HG02938 (cell line): ENCODE data around the gene CLIC1.

Source experiments
- ATAC-seq: cut with Tn5 transposase; IDR thresholded peaks from one replicate; pipeline ENCODE4 v1.9.1; 2021; ENCODE audit warnings: mild to moderate bottlenecking, moderate library complexity; ENCODE audit not compliant: unreplicated experiment

Gene CLIC1

DNA sequence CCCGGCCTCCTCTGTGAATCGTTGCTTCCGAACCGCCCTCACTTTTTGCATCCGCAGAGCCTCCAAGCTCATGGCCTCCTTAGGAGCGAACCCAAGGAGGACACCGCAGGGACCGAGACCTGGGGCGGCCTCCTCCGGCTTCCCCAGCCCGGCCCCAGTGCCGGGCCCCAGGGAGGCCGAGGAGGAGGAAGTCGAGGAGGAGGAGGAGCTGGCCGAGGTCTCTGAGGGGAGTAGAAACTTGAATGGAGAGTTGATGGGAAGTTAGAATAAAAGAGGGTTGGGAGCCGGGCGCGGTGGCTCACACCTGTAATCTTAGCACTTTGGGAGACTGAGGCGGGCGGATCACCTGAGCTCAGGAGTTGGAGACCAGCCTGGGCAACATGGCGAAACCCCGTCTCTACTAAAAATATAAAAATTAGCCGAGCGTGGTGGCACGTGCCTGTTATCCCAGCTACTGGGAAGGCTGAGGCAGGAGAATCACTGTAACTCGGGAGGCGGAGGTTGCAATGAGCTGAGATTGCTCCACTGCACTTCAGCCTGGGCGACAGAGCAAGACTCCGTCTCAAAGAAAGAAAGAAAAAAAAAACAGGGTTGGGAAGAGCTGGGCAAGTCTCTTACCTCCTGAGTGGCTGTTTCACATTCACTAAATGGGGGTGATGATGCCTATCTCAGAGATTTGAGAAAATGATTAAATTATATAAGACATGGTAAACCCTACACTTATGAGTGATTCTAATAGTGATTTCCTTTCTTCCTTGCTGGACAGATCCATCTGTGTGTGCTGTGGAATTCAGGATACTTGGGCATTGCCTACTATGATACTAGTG is 4.3 kb upstream of the CLIC1 start:
- ATAC-seq: no peak

DNA sequence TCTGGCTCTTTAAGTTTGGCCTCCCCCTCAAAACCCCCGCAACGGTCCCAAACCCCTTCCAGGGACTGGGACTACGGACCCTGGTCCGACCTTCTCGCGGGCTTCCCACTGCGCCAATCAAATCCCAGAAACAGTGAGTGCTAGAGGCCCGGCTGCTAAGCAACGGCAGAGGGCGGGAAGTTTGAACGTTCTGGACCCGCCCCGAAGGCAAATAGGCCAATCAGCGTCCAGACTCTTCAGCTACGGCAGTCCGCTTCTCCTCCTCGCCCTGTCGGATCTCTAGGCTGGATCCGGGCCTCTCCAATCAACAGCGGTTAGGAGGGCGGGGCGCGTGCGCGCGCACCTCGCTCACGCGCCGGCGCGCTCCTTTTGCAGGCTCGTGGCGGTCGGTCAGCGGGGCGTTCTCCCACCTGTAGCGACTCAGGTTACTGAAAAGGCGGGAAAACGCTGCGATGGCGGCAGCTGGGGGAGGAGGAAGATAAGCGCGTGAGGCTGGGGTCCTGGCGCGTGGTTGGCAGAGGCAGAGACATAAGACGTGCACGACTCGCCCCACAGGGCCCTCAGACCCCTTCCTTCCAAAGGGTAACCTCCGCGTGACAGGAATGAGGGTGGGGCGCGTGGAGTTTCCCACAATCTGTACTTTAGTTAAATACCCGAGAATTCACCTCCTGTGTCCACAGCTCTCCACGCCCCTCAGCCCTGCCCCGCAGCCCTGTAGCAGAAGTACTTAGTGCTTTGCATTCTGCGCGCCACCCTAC is 3.5 kb upstream of the CLIC1 start, which contains the start of gene MSH5:
TSS of gene MSH5 (plus strand) at position 367 of the 758 bp plus-strand sequence. CDS start 462 bp downstream, outside the sequence.
- peak; percentile 68 for ATAC-seq

DNA sequence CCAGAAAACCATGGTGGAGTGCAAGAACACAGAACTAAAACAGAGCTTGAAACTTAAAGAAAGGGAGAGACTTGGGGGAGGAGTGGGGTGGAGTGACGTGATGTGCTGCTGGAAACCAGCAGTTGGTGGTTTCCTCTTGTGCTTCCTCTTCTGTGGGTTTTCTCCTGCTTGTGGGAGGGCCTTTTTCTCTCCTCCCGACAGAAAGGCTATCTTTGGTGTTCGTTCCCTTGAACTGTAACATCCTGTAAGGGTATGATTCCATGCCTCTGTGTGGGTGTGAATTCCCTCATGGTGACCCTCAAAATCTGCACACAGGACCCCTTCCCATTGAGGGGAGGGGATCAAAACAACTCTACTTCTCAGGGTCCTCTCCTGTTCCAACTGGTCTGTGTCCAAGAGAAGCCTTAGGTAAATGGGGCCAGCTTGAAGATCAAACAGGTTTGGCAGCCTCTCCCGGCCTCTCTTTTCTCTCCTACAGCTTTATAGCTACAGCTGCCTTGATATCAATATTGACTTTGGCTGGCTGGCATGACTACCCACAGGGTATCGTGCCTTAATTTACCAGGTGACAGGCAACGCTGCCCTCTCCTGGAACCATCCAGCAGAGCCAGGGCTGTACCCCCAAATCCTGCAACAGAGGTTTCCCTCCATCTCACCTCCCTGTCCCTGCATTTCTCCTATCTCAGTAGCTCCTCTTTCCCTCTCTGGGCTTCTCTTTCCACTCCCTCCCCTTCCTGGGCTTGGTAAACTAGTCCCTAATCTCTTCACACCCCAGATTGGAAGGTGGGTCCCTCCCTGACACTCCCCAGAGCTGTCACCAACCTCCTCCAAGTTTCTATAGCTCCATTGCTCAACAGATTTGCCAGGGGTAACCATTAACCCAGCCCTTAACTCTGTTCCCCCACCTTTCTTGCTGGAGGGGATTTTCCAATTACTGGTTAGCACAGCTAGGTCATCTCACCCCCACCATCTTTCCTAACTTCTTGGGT is 2.0 kb upstream of the CLIC1 start:
- ATAC-seq: no peak

DNA sequence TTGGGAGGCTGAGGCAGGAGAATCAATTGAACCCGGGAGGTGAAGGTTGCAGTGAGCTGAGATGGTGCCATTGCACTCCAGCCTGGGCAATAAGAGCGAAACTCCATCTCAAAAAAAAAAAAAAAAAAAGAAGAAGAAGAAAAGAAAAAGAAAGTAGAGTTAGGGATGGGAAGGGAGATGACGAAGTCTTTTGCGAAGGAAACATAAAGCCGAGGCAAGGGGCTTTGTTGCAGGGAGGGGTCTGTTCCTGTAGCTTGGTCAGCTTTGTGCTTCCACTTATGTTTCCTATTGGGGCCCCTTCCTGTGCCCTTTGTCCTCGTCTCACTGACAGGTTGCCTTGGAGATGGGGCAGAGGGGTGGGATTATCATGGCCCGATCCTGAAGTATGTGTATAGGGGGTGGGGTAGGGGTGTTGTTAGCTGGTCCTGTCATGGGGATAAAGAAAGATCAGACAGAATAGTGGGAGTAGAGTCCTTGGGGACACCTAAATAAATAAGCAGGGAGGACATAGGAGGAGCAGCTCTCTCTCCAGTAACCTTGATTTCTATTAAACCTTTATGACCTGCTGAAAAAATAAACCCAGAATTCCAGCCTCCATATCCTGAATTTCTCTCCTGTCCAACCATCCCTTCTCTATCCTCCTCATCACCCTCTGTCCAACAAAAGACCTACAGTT is 1.1 kb upstream of the CLIC1 start:
- ATAC-seq: no peak

DNA sequence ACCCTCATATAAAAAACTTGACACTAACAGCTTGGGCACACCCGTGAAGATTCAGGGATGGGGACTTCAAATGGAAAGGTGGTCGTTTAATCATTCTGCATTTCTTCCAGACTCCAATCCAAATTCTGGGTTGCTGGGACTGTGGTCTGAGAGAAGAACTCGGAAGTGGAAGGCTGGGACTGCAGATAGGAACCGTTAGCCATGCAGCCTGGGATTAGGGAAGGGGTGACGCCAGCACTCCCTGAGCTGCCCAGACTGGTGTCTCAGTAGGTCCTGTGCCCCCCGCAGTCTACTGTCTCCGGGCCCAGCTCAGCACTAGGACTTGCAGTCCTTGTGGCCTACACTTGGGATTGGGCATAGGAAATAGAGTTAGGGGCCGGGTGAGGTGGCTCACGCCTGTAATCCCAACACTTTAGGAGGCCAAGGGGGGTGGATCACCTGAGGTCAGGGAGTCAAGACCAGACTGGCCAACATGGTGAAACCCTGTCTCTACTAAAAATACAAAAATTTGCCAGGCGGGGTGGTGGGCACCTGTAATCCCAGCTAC is 511 bp upstream of the CLIC1 start:
- no peak for ATAC-seq

GRCh38 chr6:31734821-31735406 is 1.4 kb downstream of the CLIC1 start:
- no peak for ATAC-seq

DNA sequence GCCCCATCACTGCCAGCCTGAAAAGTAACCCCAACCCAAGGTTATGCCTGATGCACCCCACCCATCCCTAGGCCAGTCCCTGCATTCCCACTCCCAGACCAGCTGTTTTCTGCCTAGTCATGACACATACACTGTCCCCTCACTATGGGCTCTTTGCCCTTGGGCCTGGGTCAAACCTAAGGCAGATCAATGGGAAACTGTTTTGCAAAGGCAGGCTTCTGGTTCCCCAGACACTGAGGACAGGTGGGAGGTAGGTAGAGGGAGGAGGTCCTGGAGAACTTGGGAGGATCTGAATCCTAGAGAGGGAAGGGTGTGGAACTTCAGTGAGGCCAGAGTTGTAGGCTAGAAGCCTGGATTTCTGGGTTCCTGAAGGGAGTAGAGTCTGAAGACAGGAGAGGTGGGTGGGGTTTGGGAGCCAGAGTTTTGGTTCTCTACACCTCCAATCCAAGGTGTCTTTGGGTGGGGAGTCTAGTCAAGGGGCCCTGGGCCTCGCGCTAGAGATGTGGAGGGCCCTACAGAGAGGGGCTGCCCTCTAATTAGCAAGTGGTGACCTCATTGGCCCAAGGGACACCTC is 2.0 kb downstream of the CLIC1 start:
- no peak for ATAC-seq

DNA sequence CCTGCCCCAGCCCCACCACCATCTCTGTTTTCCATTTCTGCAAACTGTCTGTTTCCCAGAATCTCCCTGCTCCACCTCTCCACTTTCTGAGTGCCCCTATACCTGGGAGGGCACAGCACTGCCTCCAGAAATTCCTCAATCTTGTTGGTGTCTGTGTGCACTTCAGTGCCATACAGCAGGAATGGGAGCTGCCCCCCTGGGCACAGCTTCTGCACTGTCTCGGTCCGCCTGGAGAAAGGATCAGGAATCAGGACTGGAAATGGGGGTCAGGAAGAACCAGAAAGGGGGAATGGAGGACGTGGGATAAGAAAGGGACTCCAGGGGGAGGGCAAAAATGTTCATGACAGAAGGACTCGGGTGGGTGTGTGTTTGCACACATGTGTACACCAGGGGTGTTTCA is 2.6 kb downstream of the CLIC1 start:
- ATAC-seq: no peak

GRCh38 chr6:31732029-31732428 is 4.3 kb downstream of the CLIC1 start:
- ATAC-seq: no peak

DNA sequence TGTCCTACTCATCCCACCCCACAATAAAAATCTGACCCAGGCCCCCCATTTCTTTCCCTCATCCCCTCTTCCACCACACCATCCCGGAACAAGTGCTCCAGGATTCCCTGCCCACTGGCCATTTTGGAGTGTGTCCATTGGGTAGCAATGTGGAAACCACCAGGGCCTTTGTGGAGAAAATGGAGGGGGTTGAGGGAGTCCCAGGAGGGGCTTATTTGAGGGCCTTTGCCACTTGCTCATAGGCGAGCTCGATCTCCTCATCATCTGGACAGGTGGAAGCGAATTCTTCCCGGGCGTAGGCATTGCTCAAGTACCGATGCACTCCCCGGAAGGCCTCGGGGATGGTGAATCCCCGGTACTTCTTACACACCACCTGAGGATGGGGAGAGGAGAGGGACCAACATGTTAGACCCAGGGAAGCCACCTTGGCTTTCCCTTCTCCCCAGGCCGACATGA is 5.7 kb downstream of the CLIC1 start:
- ATAC-seq: no peak

DNA sequence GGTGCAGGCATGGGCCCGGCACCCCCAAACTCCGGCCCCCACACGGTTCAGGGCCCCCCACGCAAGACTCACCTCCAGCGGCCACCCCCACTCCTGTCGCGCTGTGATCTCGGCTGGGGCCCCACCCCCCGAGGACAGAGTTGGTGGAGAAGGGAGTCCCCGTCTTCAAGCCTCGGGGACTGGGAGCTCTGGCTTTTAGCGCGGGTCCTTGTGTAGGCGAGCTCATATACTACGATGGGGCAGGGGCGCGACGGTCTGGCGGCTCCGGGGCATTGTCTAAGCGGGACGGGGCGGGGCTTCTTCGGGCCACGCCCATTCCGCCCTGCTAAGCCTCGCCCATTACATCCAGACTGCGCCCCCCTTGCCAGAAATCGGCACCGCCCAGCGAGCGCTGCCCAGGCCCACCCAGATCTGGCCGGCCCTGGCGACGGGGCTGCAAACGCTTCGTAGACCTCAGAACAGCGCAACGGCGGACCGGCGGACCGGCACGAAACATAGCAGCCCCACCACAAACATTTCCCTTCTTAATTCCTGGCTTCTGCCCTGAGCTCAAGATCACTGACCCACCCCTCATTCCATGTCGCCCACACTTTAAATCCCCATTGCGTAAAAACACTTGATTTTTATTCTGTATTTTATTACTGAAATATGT is 6.2 kb downstream of the CLIC1 start:
- ATAC-seq: peak; percentile 29

DNA sequence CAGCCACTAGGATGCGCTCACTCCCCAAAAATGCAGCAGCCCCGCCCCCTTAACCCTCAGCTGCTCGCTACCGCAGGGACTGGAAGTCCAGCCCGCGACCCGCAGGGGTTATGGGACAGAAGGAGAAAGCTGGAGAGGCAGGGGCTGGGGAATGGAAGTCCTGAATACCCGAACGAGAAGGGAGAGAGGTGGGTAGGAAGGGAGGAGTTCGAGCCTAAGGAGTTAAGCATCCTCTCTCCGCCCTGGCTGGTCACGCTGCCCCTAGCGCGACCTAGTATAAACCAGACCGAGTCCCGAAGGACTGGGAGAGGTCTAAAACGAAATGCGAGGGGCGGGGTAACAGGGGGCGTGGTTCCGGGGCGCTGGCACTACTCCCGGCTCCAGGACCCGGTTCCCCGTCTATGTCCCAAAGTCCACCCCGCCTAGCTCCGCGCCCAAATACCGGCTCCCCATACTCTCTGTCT is 6.8 kb downstream of the CLIC1 start:
- ATAC-seq: peak; percentile 45

DNA sequence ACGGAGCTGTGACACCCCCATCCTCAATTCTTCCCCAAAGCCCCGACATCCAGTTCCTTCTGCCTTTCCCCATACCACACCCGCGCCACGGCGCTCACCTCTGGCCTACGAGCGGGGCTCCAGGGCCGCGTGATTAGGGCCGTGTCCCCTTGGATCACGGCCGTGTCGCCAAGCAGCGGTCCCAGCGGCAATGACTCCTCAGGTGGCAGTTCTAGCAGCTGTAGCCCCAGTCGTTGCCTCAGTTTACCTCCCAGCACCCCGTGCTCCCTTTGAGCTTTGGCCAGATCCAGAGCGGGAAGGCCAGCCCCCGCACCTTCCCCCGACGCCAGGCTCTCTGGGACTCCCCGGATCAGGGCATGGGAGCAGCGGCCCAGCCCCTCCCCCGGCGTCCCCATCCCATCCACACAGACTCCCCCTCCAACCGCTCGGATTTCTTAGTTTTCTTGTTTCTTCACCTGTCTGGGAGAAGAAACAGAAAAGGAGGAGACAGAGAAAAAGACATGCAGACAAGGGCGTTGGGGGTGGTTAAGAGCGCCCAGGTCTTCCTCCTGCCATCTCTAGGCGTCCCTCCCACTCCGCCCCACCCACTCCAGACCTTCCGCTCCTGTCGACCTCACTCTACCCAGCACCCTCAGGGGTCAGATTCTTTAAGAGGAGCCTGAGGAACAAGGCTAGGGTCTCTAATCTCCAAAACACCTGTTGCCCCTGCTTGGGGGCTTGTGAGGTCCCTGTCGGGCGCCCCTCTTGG is 7.4 kb downstream of the CLIC1 start, which contains the start of gene DDAH2:
TSS of gene DDAH2 (minus strand) at position 533 of the 748 bp plus-strand sequence. CDS start at position 395, 138 bp downstream.
- peak; percentile 5 for ATAC-seq

- no peak for ATAC-seq
Measured at GRCh38 chr6:31727717-31728671, 8.3 kb downstream of the CLIC1 start.

DNA sequence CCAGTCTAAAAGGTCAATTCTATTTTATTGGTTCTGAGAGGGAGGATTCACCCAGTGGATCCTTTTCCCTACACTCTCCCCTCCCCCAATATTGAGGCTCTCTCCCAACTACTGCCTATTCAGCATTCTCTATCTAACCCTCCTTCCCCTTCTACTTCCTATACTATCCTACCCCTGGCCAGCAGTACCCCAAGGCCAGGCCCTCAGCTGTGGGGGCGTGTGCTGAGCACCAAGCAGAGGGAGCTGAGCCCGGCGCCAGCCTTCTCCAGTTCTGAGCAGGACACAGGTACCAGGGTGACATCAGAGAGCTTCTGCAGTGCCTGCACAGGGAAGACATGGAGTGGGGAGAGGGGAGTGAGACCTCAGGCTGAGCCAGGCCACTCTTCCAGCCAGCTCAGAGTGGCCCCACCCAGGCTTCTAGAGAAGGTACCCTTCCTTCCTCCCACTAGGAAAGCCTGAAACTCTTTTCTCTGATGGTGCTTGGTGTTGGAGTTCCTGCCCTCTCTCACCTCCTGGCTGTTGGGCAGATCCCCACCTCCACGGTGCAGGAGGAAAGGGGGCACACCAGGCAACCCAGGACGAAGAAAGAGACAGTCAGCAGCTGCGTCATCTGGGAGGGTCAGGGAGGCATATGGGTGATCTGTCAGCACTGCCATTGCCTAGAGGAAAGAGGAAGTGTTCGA is 9.2 kb downstream of the CLIC1 start:
- peak; percentile 65 for ATAC-seq
